PFSK-1 (cell line): ENCODE measurements around the gene MAU2.

Experiments
- FOXP2 ChIP-seq: optimal IDR thresholded peaks from 2 replicates; pipeline ENCODE3; 2011; ENCODE audit warnings: borderline replicate concordance, control low read depth, inconsistent platforms; ENCODE audit not compliant: insufficient read depth; ENCODE audit errors: extremely low read length, extremely low read depth
- POLR2AphosphoS5 ChIP-seq: IDR thresholded peaks from 2 replicates; pipeline ENCODE4 v1.6.1; 2012; ENCODE audit warnings: low read depth, mild to moderate bottlenecking, control low read depth, low read length, moderate library complexity
- REST ChIP-seq, 2 experiments: IDR thresholded peaks; 2 replicates each; pipeline versions ENCODE4 v1.6.1 to v1.8.0; 2011 to 2012; ENCODE audit warnings: low read depth in 2 of 2, low read length in 2 of 2, control low read depth in 1 of 2, inconsistent platforms in 1 of 2, mild to moderate bottlenecking in 1 of 2, moderate library complexity in 1 of 2; ENCODE audit not compliant: insufficient read depth in 1 of 2
- SIN3A ChIP-seq: IDR thresholded peaks from 2 replicates; pipeline ENCODE4 v1.6.1; 2012; ENCODE audit warnings: mild to moderate bottlenecking, low read length, moderate library complexity, borderline replicate concordance; ENCODE audit not compliant: insufficient read depth
- TAF1 ChIP-seq: IDR thresholded peaks from 2 replicates; pipeline ENCODE4 v1.6.1; 2012; ENCODE audit warnings: low read length, control low read depth, borderline replicate concordance; ENCODE audit not compliant: insufficient read depth

GRCh38 chr19:19379527-19379926 is 58.9 kb downstream of the MAU2 start:
- no peak for TF ChIP-seq TAF1
- no peak for TF ChIP-seq REST (IDR thresholded peaks at IDR 0.05; ENCODE audit: insufficient read depth in 1 of 2, low read depth in 2 of 2, low read length in 2 of 2)
- TF ChIP-seq POLR2AphosphoS5, result no peak
- no peak for TF ChIP-seq SIN3A
- TF ChIP-seq FOXP2, result no peak
